ENCODE results near the gene RSAD1. TPM values are rescaled to one million over a fixed set of nuclear protein-coding genes. Genes with fewer than 3 reads are reported as not detected.
A peak's percentile ranks its signal among the peaks of the same experiment; 100 is the strongest.

Gene RSAD1
- total and polyA plus RNA-seq, 10 of the 15 experiments (the other 5 are each of a cell fraction or from before 2014, with no cell fraction given): 2.5 to 28.1 (median 22.6) TPM

GRCh38 chr17:50482516-50482915, 3.9 kb downstream of the RSAD1 start (continued):
- TF ChIP-seq POLR2AphosphoS2 (IDR thresholded peaks at IDR 0.05; ENCODE audit: low read depth, low read length): no peak
- no peak for TF ChIP-seq NKRF (conservative IDR thresholded peaks at IDR 0.05)
- TF ChIP-seq SUPT20H (IDR thresholded peaks at IDR 0.05; ENCODE audit: borderline replicate concordance, control insufficient read depth, low read depth, low read length): no peak
- TF ChIP-seq EED (IDR thresholded peaks at IDR 0.05; ENCODE audit: low read depth): no peak
- TF ChIP-seq RFX5 (IDR thresholded peaks at IDR 0.05; ENCODE audit: low read depth, low read length): no peak
- TF ChIP-seq NR2C1 (IDR thresholded peaks at IDR 0.05): no peak
- TF ChIP-seq BCL3 (IDR thresholded peaks at IDR 0.05; ENCODE audit: borderline replicate concordance, insufficient read depth, low read depth, low read length, poor library complexity, severe bottlenecking): no peak
- TF ChIP-seq USF1 (IDR thresholded peaks at IDR 0.05; ENCODE audit: borderline replicate concordance, extremely low read length, insufficient read depth, low read depth, low read length): no peak
- TF ChIP-seq RAD21 (IDR thresholded peaks at IDR 0.05; ENCODE audit: insufficient read depth, low read depth, low read length): peak; percentile 98
- TF ChIP-seq NBN (IDR thresholded peaks at IDR 0.05): no peak
- TF ChIP-seq POLR2AphosphoS5 (IDR thresholded peaks at IDR 0.05; ENCODE audit: low read length): no peak
- no peak for TF ChIP-seq SIN3A (IDR thresholded peaks at IDR 0.05; ENCODE audit: low read depth, low read length)
- TF ChIP-seq ZZZ3 (IDR thresholded peaks at IDR 0.05; ENCODE audit: control insufficient read depth, insufficient read length, low read depth): no peak
- TF ChIP-seq SIX5 (IDR thresholded peaks at IDR 0.05; ENCODE audit: low read depth, low read length, severe bottlenecking): no peak
- TF ChIP-seq ATF2 (IDR thresholded peaks at IDR 0.05; ENCODE audit: low read length): no peak
- no peak for TF ChIP-seq MLLT1 (IDR thresholded peaks at IDR 0.05)
- no peak for TF ChIP-seq ZNF24 (IDR thresholded peaks at IDR 0.05)

All from GM12878 (cell line).